Liver (tissue), 9 donors: ENCODE measurements around the gene CFDP1. TPM values are rescaled to one million over a fixed set of nuclear protein-coding genes. Genes with fewer than 3 reads are reported as not detected.

Experiments used
- DNase-seq: peaks from one replicate; pipeline ENCODE4 v3.0.0-alpha.2; 2017; ENCODE audit warnings: low spot score
- H3K27ac ChIP-seq, 2 donors: one replicate each; pipeline ENCODE4 v1.7.0; 2013; ENCODE audit warnings: inconsistent platforms in 2 of 2, low read length in 2 of 2, control low read depth in 1 of 2, low read depth in 1 of 2, mild to moderate bottlenecking in 1 of 2
- H3K27me3 ChIP-seq, 4 donors: one replicate each; pipeline versions ENCODE4 v1.6.1 to v1.7.0; 2013; ENCODE audit warnings: low read length in 3 of 4, inconsistent platforms in 1 of 4, mild to moderate bottlenecking in 1 of 4, moderate library complexity in 1 of 4; ENCODE audit not compliant: control insufficient read depth in 4 of 4, insufficient read depth in 4 of 4
- H3K36me3 ChIP-seq, 4 donors: one replicate each; pipeline versions ENCODE4 v1.6.1 to v1.7.0; 2013; ENCODE audit warnings: low read length in 3 of 4, mild to moderate bottlenecking in 3 of 4, low read depth in 1 of 4, moderate library complexity in 1 of 4; ENCODE audit not compliant: control insufficient read depth in 4 of 4, insufficient read depth in 3 of 4
- H3K4me1 ChIP-seq, 4 donors: one replicate each; pipeline versions ENCODE4 v1.6.1 to v1.7.0; 2013; ENCODE audit warnings: low read length in 3 of 4, mild to moderate bottlenecking in 3 of 4, moderate library complexity in 1 of 4; ENCODE audit not compliant: control insufficient read depth in 4 of 4, insufficient read depth in 4 of 4
- H3K4me3 ChIP-seq, 3 donors: one replicate each; pipeline versions ENCODE4 v1.6.1 to v1.7.0; 2013; ENCODE audit warnings: low read length in 3 of 3, control low read depth in 1 of 3, low read depth in 1 of 3, mild to moderate bottlenecking in 1 of 3
- H3K9ac ChIP-seq, 2 donors: one replicate each; pipeline ENCODE4 v1.7.0; 2013; ENCODE audit warnings: low read length in 2 of 2, mild to moderate bottlenecking in 2 of 2, moderate library complexity in 2 of 2, control low read depth in 1 of 2, low read depth in 1 of 2
- H3K9me3 ChIP-seq, 4 donors: one replicate each; pipeline versions ENCODE4 v1.6.1 to v1.7.0; 2013; ENCODE audit warnings: low read length in 3 of 4; ENCODE audit not compliant: control insufficient read depth in 4 of 4
- EGR1 ChIP-seq, 2 donors: IDR thresholded peaks; 2 replicates each; pipeline ENCODE4 v1.6.1; 2016 to 2018; ENCODE audit warnings: antibody characterized with exemption in 2 of 2, low read depth in 2 of 2
- FOXA1 ChIP-seq: IDR thresholded peaks from 2 replicates; pipeline ENCODE4 v1.6.1; 2016; ENCODE audit warnings: antibody characterized with exemption
- FOXA2 ChIP-seq: IDR thresholded peaks from 2 replicates; pipeline ENCODE4 v1.6.1; 2016; ENCODE audit warnings: antibody characterized with exemption
- GABPA ChIP-seq, 2 donors: IDR thresholded peaks in 1 of 2; conservative IDR thresholded peaks in 1 of 2; 2 replicates each; pipeline ENCODE4 v1.6.1; 2016; ENCODE audit warnings: antibody characterized with exemption in 2 of 2, mild to moderate bottlenecking in 1 of 2, moderate library complexity in 1 of 2
- HNF4G ChIP-seq: IDR thresholded peaks from 2 replicates; pipeline ENCODE4 v1.6.1; 2016; ENCODE audit warnings: antibody characterized with exemption
- JUND ChIP-seq, 2 donors: IDR thresholded peaks; 2 replicates each; pipeline ENCODE4 v1.6.1; 2016; ENCODE audit warnings: antibody characterized with exemption in 2 of 2
- NR2F2 ChIP-seq: IDR thresholded peaks from 2 replicates; pipeline ENCODE4 v1.6.1; 2016; ENCODE audit warnings: antibody characterized with exemption
- RAD21 ChIP-seq, 2 donors: IDR thresholded peaks; 2 replicates each; pipeline ENCODE4 v1.6.1; 2016; ENCODE audit warnings: antibody characterized with exemption in 2 of 2, mild to moderate bottlenecking in 2 of 2
- RXRA ChIP-seq, 2 donors: IDR thresholded peaks; 2 replicates each; pipeline ENCODE4 v1.6.1; 2017 to 2018; ENCODE audit warnings: antibody characterized with exemption in 2 of 2, mild to moderate bottlenecking in 1 of 2
- SP1 ChIP-seq: IDR thresholded peaks from 2 replicates; pipeline ENCODE4 v1.6.1; 2018; ENCODE audit warnings: antibody characterized with exemption, mild to moderate bottlenecking
- TAF1 ChIP-seq: conservative IDR thresholded peaks from 2 replicates; pipeline ENCODE4 v1.6.1; 2016; ENCODE audit warnings: antibody characterized with exemption, mild to moderate bottlenecking
- YY1 ChIP-seq: IDR thresholded peaks from 2 replicates; pipeline ENCODE4 v1.6.1; 2016; ENCODE audit warnings: antibody characterized with exemption, mild to moderate bottlenecking
- WGBS: extraction: QIAGEN DNeasy Blood & Tissue Kit; methylation state at CpG from one replicate; pipeline ENCODE4 v1.1.7; 2013; 5-methylcytosine and 5-hydroxymethylcytosine counted together
- polyA plus RNA-seq, 2 donors: library from polyadenylated mRNA; stranded (reverse) in 1 of 2; unstranded in 1 of 2; fragments of 200-250 nt in 1 of 2; fragments of >200 nt in 1 of 2; fragmentation: Nextera tagmentation in 1 of 2; extraction: Ambion mirVana in 1 of 2; gene quantifications; one replicate each; pipeline versions ENCODE4 v1.2.1 to v1.2.3, GENCODE V29; 2013 to 2015
- total RNA-seq, 2 donors: library from RNA; depleted of rRNA; stranded (reverse); fragments of >200 nt; gene quantifications; one replicate each; pipeline ENCODE4 v1.2.3, GENCODE V29; 2014
- TF ChIP-seq, protein P1 (sequence below): fragments of 150-350 bp; IDR thresholded peaks from 2 replicates; pipeline ENCODE4 v1.5.1; 2017; ENCODE audit warnings: improper control_type of control experiment, low read depth, low read length; ENCODE audit not compliant: missing input control
- TF ChIP-seq, protein P2 (sequence below): IDR thresholded peaks from 2 replicates; pipeline ENCODE4 v1.6.1; 2016; ENCODE audit warnings: antibody characterized with exemption
- TF ChIP-seq, protein P3 (sequence below): IDR thresholded peaks from 2 replicates; pipeline ENCODE4 v1.6.1; 2016; ENCODE audit warnings: antibody characterized with exemption
- TF ChIP-seq, protein P4 (sequence below): IDR thresholded peaks from 2 replicates; pipeline ENCODE4 v1.6.1; 2016; ENCODE audit warnings: antibody characterized with exemption
- TF ChIP-seq, protein P5 (sequence below): IDR thresholded peaks from 2 replicates; pipeline ENCODE4 v1.6.1; 2016; ENCODE audit warnings: antibody characterized with exemption, mild to moderate bottlenecking
- donor health status: healthy.
- donor health status: healthy.
- donor health status: healthy.
- donor health status: healthy.
- donor health status: healthy.

CFDP1 gene
- total and polyA plus RNA-seq, 4 donors, result 20.5 to 49.2 (median 33.9) TPM

DNA sequence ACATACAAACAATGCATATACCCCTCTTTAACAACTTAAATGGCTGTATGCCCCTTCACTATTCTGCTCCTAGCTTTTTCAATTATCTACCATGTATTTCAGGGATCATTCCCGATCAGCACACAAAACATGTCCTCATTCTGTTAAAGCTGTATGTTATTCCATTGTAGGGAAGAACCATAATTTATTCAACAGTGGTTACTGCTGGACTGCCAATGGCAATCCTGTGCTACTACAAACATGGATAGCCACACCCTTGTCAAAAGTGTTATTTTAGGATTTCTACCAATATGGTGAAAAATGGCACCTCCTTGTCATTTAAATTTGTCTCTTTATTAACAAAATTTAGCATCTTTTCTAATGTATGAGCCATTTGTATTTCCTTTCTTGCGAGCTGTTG is 96.8 kb downstream of the CFDP1 start:
- WGBS, result 96% methylated on average over 2 of the region's 2 CpGs
- peaks cover 0 to 3% (median 0%) of the 10 kb centered on the region in 4 donors for H3K4me1 ChIP-seq
- H3K36me3 ChIP-seq, result peaks cover 0 to 3% (median 0%) of the 10 kb centered on the region in 4 donors
- no peaks in the 10 kb centered on the region for H3K27me3 ChIP-seq
- no peak overlapping the region for H3K9ac ChIP-seq
- no peak for DNase-seq
- H3K4me3 ChIP-seq, result no peak overlapping the region
- TF ChIP-seq YY1, result no peak
- TF ChIP-seq RAD21 (IDR thresholded peaks at IDR 0.05), result no peak
- TF ChIP-seq, protein P1, sequence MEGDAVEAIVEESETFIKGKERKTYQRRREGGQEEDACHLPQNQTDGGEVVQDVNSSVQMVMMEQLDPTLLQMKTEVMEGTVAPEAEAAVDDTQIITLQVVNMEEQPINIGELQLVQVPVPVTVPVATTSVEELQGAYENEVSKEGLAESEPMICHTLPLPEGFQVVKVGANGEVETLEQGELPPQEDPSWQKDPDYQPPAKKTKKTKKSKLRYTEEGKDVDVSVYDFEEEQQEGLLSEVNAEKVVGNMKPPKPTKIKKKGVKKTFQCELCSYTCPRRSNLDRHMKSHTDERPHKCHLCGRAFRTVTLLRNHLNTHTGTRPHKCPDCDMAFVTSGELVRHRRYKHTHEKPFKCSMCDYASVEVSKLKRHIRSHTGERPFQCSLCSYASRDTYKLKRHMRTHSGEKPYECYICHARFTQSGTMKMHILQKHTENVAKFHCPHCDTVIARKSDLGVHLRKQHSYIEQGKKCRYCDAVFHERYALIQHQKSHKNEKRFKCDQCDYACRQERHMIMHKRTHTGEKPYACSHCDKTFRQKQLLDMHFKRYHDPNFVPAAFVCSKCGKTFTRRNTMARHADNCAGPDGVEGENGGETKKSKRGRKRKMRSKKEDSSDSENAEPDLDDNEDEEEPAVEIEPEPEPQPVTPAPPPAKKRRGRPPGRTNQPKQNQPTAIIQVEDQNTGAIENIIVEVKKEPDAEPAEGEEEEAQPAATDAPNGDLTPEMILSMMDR, result no peak
- TF ChIP-seq, protein P2, sequence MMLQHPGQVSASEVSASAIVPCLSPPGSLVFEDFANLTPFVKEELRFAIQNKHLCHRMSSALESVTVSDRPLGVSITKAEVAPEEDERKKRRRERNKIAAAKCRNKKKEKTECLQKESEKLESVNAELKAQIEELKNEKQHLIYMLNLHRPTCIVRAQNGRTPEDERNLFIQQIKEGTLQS, result no peak
- TF ChIP-seq NR2F2, result no peak
- TF ChIP-seq HNF4G, result no peak
- TF ChIP-seq RXRA (IDR thresholded peaks at IDR 0.05), result no peak
- TF ChIP-seq FOXA1, result no peak
- TF ChIP-seq, protein P3, sequence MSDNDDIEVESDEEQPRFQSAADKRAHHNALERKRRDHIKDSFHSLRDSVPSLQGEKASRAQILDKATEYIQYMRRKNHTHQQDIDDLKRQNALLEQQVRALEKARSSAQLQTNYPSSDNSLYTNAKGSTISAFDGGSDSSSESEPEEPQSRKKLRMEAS, result no peak
- TF ChIP-seq, protein P4, sequence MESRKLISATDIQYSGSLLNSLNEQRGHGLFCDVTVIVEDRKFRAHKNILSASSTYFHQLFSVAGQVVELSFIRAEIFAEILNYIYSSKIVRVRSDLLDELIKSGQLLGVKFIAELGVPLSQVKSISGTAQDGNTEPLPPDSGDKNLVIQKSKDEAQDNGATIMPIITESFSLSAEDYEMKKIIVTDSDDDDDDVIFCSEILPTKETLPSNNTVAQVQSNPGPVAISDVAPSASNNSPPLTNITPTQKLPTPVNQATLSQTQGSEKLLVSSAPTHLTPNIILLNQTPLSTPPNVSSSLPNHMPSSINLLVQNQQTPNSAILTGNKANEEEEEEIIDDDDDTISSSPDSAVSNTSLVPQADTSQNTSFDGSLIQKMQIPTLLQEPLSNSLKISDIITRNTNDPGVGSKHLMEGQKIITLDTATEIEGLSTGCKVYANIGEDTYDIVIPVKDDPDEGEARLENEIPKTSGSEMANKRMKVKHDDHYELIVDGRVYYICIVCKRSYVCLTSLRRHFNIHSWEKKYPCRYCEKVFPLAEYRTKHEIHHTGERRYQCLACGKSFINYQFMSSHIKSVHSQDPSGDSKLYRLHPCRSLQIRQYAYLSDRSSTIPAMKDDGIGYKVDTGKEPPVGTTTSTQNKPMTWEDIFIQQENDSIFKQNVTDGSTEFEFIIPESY, result no peak
- no peak overlapping the region for H3K27ac ChIP-seq
- no peaks in the 10 kb centered on the region for H3K9me3 ChIP-seq

DNA sequence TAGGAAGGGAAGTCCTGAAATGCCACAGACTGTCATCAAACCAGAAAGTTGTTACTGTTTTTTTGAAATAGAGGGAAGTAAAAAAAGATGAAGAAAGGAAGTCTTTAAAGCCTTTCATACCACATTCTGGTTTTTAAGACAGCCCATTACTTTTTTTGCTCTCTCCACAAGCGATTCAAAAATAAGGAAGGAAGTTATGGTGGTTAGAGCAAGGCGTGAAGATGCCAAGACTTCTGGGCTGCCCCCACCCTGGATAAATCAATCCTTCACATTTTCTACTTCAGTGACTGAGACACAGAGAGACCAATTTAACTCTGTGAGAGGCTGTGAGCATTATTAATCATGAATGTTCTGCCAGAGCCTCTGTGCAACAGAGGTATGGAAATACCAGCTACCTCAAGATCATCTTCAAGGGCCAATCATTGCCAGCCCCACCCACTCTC is 99.6 kb downstream of the CFDP1 start:
- Histone ChIP-seq H3K27ac (no peak overlapping the region), H3K4me3 (no peak overlapping the region), H3K36me3 (no peaks in the 10 kb centered on the region), H3K9me3 (no peaks in the 10 kb centered on the region), H3K4me1 (no peaks in the 10 kb centered on the region), H3K9ac (no peak overlapping the region), H3K27me3 (no peaks in the 10 kb centered on the region)
- DNase-seq, result no peak
- TF ChIP-seq NR2F2 (no peak), YY1 (no peak), FOXA1 (no peak), EGR1 (IDR thresholded peaks at IDR 0.05; ENCODE audit: low read depth in 2 of 2) (no peak), FOXA2 (no peak), TAF1 (no peak), SP1 (no peak), RXRA (IDR thresholded peaks at IDR 0.05) (no peak), JUND (IDR thresholded peaks at IDR 0.05) (no peak), HNF4G (no peak), GABPA (IDR thresholded peaks at IDR 0.05 in 1 of 2, conservative IDR thresholded peaks at IDR 0.05 in 1 of 2) (no peak), RAD21 (IDR thresholded peaks at IDR 0.05) (no peak)
- TF ChIP-seq, protein P3, result no peak
- TF ChIP-seq, protein P5, sequence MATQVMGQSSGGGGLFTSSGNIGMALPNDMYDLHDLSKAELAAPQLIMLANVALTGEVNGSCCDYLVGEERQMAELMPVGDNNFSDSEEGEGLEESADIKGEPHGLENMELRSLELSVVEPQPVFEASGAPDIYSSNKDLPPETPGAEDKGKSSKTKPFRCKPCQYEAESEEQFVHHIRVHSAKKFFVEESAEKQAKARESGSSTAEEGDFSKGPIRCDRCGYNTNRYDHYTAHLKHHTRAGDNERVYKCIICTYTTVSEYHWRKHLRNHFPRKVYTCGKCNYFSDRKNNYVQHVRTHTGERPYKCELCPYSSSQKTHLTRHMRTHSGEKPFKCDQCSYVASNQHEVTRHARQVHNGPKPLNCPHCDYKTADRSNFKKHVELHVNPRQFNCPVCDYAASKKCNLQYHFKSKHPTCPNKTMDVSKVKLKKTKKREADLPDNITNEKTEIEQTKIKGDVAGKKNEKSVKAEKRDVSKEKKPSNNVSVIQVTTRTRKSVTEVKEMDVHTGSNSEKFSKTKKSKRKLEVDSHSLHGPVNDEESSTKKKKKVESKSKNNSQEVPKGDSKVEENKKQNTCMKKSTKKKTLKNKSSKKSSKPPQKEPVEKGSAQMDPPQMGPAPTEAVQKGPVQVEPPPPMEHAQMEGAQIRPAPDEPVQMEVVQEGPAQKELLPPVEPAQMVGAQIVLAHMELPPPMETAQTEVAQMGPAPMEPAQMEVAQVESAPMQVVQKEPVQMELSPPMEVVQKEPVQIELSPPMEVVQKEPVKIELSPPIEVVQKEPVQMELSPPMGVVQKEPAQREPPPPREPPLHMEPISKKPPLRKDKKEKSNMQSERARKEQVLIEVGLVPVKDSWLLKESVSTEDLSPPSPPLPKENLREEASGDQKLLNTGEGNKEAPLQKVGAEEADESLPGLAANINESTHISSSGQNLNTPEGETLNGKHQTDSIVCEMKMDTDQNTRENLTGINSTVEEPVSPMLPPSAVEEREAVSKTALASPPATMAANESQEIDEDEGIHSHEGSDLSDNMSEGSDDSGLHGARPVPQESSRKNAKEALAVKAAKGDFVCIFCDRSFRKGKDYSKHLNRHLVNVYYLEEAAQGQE, result no peak
- TF ChIP-seq, protein P1, result no peak
- TF ChIP-seq, protein P4, result no peak
- TF ChIP-seq, protein P2, result no peak
- WGBS, result 71% methylated on average over 2 of the region's 2 CpGs
